PC-3 (cell line): ENCODE results near the gene LRRTM4.

Source experiments
- EZH2 ChIP-seq: fragments of 300-600 bp; sonication (generic); IDR thresholded peaks from one replicate; pipeline ENCODE4 v1.6.1; 2017; ENCODE audit warnings: antibody characterized with exemption, mild to moderate bottlenecking, low read length; ENCODE audit not compliant: unreplicated experiment
- TF ChIP-seq, protein P1 (sequence below): fragments of 300-600 bp; sonication (generic); conservative IDR thresholded peaks from 2 replicates; pipeline ENCODE4 v1.5.1; 2017; ENCODE audit warnings: antibody characterized with exemption, low read depth, mild to moderate bottlenecking, low read length

DNA sequence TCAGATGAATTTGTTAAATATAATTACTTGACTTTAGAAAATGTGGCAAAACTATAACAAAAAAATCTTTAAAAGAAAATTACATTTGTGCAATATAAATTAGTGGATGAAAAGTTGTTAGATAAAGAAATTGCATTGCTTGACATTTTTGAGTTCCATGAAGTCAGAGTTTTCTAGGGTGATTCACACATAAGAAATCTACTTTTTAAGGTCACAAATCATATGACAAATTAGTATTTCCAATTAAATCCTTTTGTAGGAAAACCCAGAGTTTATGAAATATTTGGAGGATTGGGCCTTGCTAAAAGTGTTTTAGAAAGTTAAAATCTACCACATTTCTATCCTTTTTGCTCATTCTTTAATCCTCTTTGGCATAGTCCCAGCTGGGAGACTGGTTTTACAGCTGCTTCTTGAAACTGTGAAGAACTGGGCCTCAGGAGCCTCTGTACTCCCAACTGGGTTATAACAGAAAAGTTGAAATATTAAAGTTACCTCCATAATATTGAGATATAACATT lies 289.2 kb downstream of the LRRTM4 start:
- TF ChIP-seq, protein P1, sequence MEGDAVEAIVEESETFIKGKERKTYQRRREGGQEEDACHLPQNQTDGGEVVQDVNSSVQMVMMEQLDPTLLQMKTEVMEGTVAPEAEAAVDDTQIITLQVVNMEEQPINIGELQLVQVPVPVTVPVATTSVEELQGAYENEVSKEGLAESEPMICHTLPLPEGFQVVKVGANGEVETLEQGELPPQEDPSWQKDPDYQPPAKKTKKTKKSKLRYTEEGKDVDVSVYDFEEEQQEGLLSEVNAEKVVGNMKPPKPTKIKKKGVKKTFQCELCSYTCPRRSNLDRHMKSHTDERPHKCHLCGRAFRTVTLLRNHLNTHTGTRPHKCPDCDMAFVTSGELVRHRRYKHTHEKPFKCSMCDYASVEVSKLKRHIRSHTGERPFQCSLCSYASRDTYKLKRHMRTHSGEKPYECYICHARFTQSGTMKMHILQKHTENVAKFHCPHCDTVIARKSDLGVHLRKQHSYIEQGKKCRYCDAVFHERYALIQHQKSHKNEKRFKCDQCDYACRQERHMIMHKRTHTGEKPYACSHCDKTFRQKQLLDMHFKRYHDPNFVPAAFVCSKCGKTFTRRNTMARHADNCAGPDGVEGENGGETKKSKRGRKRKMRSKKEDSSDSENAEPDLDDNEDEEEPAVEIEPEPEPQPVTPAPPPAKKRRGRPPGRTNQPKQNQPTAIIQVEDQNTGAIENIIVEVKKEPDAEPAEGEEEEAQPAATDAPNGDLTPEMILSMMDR: no peak
- no peak for TF ChIP-seq EZH2
